WTC11 (cell line): Measurements from ENCODE around the gene ZFP36L1. TPM values are rescaled to one million over a fixed set of nuclear protein-coding genes. Genes with fewer than 3 reads are reported as not detected.

Source experiments
- ATAC-seq: fragments of 200-7000 bp; cut with Tn5 transposase; 2 replicates; pipeline ENCODE4 v1.10.0; 2021; ENCODE audit warnings: mild to moderate bottlenecking, moderate library complexity
- CTCF ChIA-PET: fragments of 300-600 bp; sonication (Branson Sonifier 250); formaldehyde crosslinking; loops from one replicate; lab custom pipeline; 2021; ENCODE audit warnings: antibody characterized with exemption; lab: Charles Lee
- POLR2A ChIA-PET: fragments of 350-600 bp; sonication (Branson Sonifier 250); formaldehyde crosslinking; loops from one replicate; lab custom pipeline; 2021; ENCODE audit warnings: antibody characterized with exemption; lab: Charles Lee
- DNase-seq: peaks from one replicate; pipeline ENCODE4 v3.0.0; 2021; ENCODE audit warnings: low spot score
- H3K27ac Mint-ChIP-seq: 2 replicates; pipeline ENCODE4 v1.8.0; 2021; ENCODE audit warnings: mixed read lengths
- H3K27me3 Mint-ChIP-seq: 2 replicates; pipeline ENCODE4 v1.8.0; 2021; ENCODE audit warnings: low read depth, mild to moderate bottlenecking, moderate library complexity, mixed read lengths
- H3K36me3 Mint-ChIP-seq: 2 replicates; pipeline ENCODE4 v1.8.0; 2021; ENCODE audit warnings: mixed read lengths
- H3K4me1 Mint-ChIP-seq: 2 replicates; pipeline ENCODE4 v1.8.0; 2022; ENCODE audit warnings: mixed read lengths
- H3K4me3 Mint-ChIP-seq: 2 replicates; pipeline ENCODE4 v1.8.0; 2021; ENCODE audit warnings: mild to moderate bottlenecking, moderate library complexity, mixed read lengths
- H3K9me3 Mint-ChIP-seq: 2 replicates; pipeline ENCODE4 v1.8.0; 2021; ENCODE audit warnings: mixed read lengths
- CREB1 ChIP-seq: sonication (generic); formaldehyde crosslinking; IDR thresholded peaks from 2 replicates; pipeline ENCODE4 v1.8.0; 2023; ENCODE audit warnings: mild to moderate bottlenecking, missing genetic modification reagents
- FOXK1 ChIP-seq: sonication (generic); formaldehyde crosslinking; IDR thresholded peaks from 2 replicates; pipeline ENCODE4 v1.8.0; 2022; ENCODE audit warnings: mild to moderate bottlenecking, moderate library complexity, missing genetic modification reagents
- GTF2I ChIP-seq: fragments of 250-450 bp; sonication (Bioruptor Pico); conservative IDR thresholded peaks from 2 replicates; pipeline ENCODE4 v1.4.0; 2021; ENCODE audit warnings: mild to moderate bottlenecking
- MXD4 ChIP-seq: fragments of 250-450 bp; sonication (Bioruptor Pico); IDR thresholded peaks from 2 replicates; pipeline ENCODE4 v1.8.0; 2021; ENCODE audit warnings: mild to moderate bottlenecking, moderate library complexity, borderline replicate concordance
- NFE2L1 ChIP-seq: sonication (generic); formaldehyde crosslinking; IDR thresholded peaks from 2 replicates; pipeline ENCODE4 v1.8.1; 2023; ENCODE audit warnings: missing genetic modification reagents
- NR1H2 ChIP-seq: sonication (generic); formaldehyde crosslinking; IDR thresholded peaks from 2 replicates; pipeline ENCODE4 v1.9.0; 2021; ENCODE audit warnings: mild to moderate bottlenecking, moderate library complexity, missing genetic modification reagents
- OVOL2 ChIP-seq: fragments of 250-450 bp; sonication (Bioruptor Pico); IDR thresholded peaks from 2 replicates; pipeline ENCODE4 v1.9.0; 2021; ENCODE audit warnings: mild to moderate bottlenecking, borderline replicate concordance
- SMAD3 ChIP-seq: sonication (generic); formaldehyde crosslinking; IDR thresholded peaks from 2 replicates; pipeline ENCODE4 v1.8.0; 2022; ENCODE audit warnings: missing genetic modification reagents, mild to moderate bottlenecking, borderline replicate concordance
- ZNF317 ChIP-seq: sonication (generic); formaldehyde crosslinking; IDR thresholded peaks from 2 replicates; pipeline ENCODE4 v1.8.1; 2023; ENCODE audit warnings: low read depth, mild to moderate bottlenecking, moderate library complexity, missing genetic modification reagents, borderline replicate concordance
- total RNA-seq: library from RNA; stranded (reverse); gene quantifications from 3 replicates; pipeline ENCODE4 v1.2.3, GENCODE V29; 2021
- TF ChIP-seq, protein P1 (sequence below): sonication (generic); formaldehyde crosslinking; IDR thresholded peaks from 2 replicates; pipeline ENCODE4 v1.8.0; 2022; ENCODE audit warnings: mild to moderate bottlenecking, missing genetic modification reagents
- TF ChIP-seq, protein P2 (sequence below): sonication (generic); formaldehyde crosslinking; IDR thresholded peaks from 2 replicates; pipeline ENCODE4 v1.8.1; 2023; ENCODE audit warnings: mild to moderate bottlenecking, missing genetic modification reagents
- TF ChIP-seq, protein P3 (sequence below): sonication (generic); formaldehyde crosslinking; IDR thresholded peaks from 2 replicates; pipeline ENCODE4 v1.8.0; 2022; ENCODE audit warnings: mild to moderate bottlenecking, missing genetic modification reagents
- TF ChIP-seq, protein P4 (sequence below): sonication (generic); formaldehyde crosslinking; IDR thresholded peaks from 2 replicates; pipeline ENCODE4 v1.8.0; 2023; ENCODE audit warnings: mild to moderate bottlenecking, missing genetic modification reagents
- TF ChIP-seq, protein P5 (sequence below): sonication (generic); formaldehyde crosslinking; IDR thresholded peaks from 2 replicates; pipeline ENCODE4 v1.8.1; 2022; ENCODE audit warnings: mild to moderate bottlenecking, missing genetic modification reagents, moderate library complexity, borderline replicate concordance
- TF ChIP-seq, protein P6 (sequence below): fragments of 250-450 bp; sonication (Bioruptor Pico); IDR thresholded peaks from 2 replicates; pipeline ENCODE4 v1.9.0; 2021; ENCODE audit warnings: mild to moderate bottlenecking
- TF ChIP-seq, protein P7 (sequence below): sonication (generic); formaldehyde crosslinking; IDR thresholded peaks from 2 replicates; pipeline ENCODE4 v1.8.0; 2022; ENCODE audit warnings: mild to moderate bottlenecking, missing genetic modification reagents

The ZFP36L1 gene
- total RNA-seq, 1 experiment from 2014 or later: 132 TPM

DNA sequence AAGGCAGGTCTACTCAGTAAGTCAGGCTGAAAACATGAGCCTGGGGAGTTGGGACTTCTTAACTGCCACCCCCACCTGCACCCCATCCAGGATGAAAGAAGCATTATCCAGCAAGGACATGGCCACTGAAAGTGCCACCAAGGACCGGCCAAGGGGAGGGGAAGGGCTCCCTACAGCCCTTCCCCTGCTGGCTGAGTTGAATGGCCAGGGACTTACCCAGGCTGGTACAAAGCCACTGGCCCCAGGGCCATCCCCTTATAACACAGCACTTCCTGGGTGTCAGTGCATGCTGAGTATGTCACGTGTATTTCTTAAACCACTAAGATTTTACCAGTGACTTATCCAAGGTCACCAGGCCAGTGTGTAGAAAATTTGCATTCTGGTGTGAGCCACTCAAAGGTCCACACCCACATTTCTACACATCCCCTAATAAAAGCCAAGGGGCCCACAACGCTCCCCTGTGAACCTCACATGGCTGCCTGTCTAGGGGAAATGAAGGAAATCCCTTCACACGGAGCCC, 29.3 kb upstream of the ZFP36L1 start:
- Mint-ChIP-seq H3K27ac (no peak overlapping the region), H3K36me3 (no peaks in the 10 kb centered on the region), H3K27me3 (peaks cover 4% of the 10 kb centered on the region; the same call in 1 of the 2 replicates), H3K4me1 (peaks cover 35% of the 10 kb centered on the region), H3K9me3 (no peaks in the 10 kb centered on the region), H3K4me3 (no peak overlapping the region)
- DNase-seq: no peak
- no peak for ATAC-seq
- no peak for TF ChIP-seq FOXK1 (CRISPR knock-in tag)
- POLR2A ChIA-PET: no interaction called here
- CTCF ChIA-PET: interaction anchor here (0.8 kb wide), 1 partner anchor 888 kb away, joined by 4 read pairs; no protein-coding TSS in a partner anchor

DNA sequence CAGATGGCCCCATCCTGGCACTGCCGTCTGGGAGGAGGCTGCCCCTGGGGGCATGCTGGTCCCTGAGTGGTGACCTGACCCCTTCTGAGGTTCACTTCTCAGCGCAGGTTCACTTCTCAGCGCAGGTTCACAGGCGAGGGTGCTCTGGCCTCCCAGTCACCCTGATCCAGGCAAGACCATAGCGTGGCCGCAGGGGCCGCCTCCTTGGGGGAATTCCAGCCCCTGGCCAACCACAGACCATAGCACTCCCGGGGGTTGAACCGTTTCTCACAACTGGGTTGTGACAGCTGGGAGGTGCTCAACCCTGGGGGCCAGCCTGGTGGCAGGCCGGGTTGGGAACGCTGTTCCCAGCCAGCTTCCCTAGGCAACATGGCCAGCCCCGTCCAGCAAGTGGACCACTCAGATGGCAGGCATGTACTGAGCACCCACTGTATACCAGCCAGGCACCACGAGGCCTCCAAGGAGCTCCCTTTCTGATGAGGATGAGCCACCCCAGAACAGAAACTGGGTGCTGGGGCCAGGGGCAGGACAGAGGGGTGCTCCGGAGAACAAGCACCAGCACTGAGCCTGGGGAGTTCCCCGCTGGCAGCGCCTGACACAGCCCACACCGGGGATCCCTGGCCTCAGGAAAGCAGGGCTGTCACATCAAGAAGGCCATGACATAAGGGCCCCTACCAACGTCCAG, 28.3 kb upstream of the ZFP36L1 start:
- no peak overlapping the region for H3K4me3 Mint-ChIP-seq
- ChIA-PET CTCF (interaction anchor here (2.3 to 5.2 kb wide), 3 partner anchors 23 to 887 kb away, joined by 5 to 30 read pairs (median 12); no protein-coding TSS in a partner anchor), POLR2A (interaction anchor here (2.7 kb wide), 1 partner anchor 28 kb away, joined by 11 read pairs; the partner anchor contains the start of gene ZFP36L1)
- H3K27me3 Mint-ChIP-seq: peaks cover 4% of the 10 kb centered on the region; the same call in 1 of the 2 replicates
- no peaks in the 10 kb centered on the region for H3K36me3 Mint-ChIP-seq
- ATAC-seq: no peak
- no peaks in the 10 kb centered on the region for H3K9me3 Mint-ChIP-seq
- TF ChIP-seq, protein P1, sequence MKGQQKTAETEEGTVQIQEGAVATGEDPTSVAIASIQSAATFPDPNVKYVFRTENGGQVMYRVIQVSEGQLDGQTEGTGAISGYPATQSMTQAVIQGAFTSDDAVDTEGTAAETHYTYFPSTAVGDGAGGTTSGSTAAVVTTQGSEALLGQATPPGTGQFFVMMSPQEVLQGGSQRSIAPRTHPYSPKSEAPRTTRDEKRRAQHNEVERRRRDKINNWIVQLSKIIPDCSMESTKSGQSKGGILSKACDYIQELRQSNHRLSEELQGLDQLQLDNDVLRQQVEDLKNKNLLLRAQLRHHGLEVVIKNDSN: no peak
- TF ChIP-seq CREB1 (CRISPR knock-in tag): no peak
- TF ChIP-seq, protein P2, sequence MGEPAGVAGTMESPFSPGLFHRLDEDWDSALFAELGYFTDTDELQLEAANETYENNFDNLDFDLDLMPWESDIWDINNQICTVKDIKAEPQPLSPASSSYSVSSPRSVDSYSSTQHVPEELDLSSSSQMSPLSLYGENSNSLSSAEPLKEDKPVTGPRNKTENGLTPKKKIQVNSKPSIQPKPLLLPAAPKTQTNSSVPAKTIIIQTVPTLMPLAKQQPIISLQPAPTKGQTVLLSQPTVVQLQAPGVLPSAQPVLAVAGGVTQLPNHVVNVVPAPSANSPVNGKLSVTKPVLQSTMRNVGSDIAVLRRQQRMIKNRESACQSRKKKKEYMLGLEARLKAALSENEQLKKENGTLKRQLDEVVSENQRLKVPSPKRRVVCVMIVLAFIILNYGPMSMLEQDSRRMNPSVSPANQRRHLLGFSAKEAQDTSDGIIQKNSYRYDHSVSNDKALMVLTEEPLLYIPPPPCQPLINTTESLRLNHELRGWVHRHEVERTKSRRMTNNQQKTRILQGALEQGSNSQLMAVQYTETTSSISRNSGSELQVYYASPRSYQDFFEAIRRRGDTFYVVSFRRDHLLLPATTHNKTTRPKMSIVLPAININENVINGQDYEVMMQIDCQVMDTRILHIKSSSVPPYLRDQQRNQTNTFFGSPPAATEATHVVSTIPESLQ: no peak
- TF ChIP-seq MXD4 (CRISPR knock-in tag): no peak
- TF ChIP-seq, protein P3, sequence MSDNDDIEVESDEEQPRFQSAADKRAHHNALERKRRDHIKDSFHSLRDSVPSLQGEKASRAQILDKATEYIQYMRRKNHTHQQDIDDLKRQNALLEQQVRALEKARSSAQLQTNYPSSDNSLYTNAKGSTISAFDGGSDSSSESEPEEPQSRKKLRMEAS (CRISPR knock-in tag): no peak
- TF ChIP-seq NR1H2 (CRISPR knock-in tag): no peak
- TF ChIP-seq, protein P4, sequence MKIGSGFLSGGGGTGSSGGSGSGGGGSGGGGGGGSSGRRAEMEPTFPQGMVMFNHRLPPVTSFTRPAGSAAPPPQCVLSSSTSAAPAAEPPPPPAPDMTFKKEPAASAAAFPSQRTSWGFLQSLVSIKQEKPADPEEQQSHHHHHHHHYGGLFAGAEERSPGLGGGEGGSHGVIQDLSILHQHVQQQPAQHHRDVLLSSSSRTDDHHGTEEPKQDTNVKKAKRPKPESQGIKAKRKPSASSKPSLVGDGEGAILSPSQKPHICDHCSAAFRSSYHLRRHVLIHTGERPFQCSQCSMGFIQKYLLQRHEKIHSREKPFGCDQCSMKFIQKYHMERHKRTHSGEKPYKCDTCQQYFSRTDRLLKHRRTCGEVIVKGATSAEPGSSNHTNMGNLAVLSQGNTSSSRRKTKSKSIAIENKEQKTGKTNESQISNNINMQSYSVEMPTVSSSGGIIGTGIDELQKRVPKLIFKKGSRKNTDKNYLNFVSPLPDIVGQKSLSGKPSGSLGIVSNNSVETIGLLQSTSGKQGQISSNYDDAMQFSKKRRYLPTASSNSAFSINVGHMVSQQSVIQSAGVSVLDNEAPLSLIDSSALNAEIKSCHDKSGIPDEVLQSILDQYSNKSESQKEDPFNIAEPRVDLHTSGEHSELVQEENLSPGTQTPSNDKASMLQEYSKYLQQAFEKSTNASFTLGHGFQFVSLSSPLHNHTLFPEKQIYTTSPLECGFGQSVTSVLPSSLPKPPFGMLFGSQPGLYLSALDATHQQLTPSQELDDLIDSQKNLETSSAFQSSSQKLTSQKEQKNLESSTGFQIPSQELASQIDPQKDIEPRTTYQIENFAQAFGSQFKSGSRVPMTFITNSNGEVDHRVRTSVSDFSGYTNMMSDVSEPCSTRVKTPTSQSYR (CRISPR knock-in tag): no peak
- TF ChIP-seq, all 79 proteins: peak for 0
- DNase-seq: no peak
- no peak overlapping the region for H3K27ac Mint-ChIP-seq
- peaks cover 40% of the 10 kb centered on the region for H3K4me1 Mint-ChIP-seq

DNA sequence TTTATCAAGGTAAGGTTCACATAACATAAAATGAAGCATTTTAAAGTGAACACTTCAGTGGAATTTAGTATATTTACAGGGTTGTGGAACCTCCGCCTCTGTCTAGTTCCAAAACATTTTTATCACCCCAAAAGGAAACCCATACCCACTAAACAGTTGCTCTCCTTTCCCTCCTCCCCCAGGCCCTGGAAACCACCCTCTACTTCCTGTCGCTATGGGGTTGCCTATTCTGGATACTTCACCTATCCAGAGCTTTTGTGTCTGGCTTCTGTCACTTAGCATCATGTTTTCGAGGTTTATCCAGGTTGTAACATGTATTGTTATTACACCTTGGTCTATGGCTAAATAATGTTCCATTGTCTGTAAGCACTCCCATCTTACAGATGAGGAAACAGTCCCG, 27.7 kb upstream of the ZFP36L1 start:
- Mint-ChIP-seq H3K9me3 (no peaks in the 10 kb centered on the region), H3K4me1 (peaks cover 45% of the 10 kb centered on the region), H3K27me3 (peaks cover 4% of the 10 kb centered on the region; the same call in 1 of the 2 replicates), H3K4me3 (no peak overlapping the region), H3K27ac (no peak overlapping the region), H3K36me3 (no peaks in the 10 kb centered on the region)
- ATAC-seq: no peak
- no peak for DNase-seq
- ChIA-PET POLR2A (interaction anchor here (2.7 kb wide), 1 partner anchor 27 kb away, joined by 11 read pairs; the partner anchor contains the start of gene ZFP36L1), CTCF (interaction anchor here (1.8 to 5.2 kb wide), 4 partner anchors 23 to 886 kb away, joined by 4 to 30 read pairs (median 8); no protein-coding TSS in a partner anchor)
- TF ChIP-seq, protein P5, sequence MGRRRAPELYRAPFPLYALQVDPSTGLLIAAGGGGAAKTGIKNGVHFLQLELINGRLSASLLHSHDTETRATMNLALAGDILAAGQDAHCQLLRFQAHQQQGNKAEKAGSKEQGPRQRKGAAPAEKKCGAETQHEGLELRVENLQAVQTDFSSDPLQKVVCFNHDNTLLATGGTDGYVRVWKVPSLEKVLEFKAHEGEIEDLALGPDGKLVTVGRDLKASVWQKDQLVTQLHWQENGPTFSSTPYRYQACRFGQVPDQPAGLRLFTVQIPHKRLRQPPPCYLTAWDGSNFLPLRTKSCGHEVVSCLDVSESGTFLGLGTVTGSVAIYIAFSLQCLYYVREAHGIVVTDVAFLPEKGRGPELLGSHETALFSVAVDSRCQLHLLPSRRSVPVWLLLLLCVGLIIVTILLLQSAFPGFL (CRISPR knock-in tag): no peak
- TF ChIP-seq, protein P6, sequence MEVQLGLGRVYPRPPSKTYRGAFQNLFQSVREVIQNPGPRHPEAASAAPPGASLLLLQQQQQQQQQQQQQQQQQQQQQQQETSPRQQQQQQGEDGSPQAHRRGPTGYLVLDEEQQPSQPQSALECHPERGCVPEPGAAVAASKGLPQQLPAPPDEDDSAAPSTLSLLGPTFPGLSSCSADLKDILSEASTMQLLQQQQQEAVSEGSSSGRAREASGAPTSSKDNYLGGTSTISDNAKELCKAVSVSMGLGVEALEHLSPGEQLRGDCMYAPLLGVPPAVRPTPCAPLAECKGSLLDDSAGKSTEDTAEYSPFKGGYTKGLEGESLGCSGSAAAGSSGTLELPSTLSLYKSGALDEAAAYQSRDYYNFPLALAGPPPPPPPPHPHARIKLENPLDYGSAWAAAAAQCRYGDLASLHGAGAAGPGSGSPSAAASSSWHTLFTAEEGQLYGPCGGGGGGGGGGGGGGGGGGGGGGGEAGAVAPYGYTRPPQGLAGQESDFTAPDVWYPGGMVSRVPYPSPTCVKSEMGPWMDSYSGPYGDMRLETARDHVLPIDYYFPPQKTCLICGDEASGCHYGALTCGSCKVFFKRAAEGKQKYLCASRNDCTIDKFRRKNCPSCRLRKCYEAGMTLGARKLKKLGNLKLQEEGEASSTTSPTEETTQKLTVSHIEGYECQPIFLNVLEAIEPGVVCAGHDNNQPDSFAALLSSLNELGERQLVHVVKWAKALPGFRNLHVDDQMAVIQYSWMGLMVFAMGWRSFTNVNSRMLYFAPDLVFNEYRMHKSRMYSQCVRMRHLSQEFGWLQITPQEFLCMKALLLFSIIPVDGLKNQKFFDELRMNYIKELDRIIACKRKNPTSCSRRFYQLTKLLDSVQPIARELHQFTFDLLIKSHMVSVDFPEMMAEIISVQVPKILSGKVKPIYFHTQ (CRISPR knock-in tag): no peak
- TF ChIP-seq GTF2I (CRISPR knock-in tag) (no peak), ZNF317 (no peak), SMAD3 (CRISPR knock-in tag) (no peak), NFE2L1 (CRISPR knock-in tag) (no peak), OVOL2 (CRISPR knock-in tag) (no peak)
- TF ChIP-seq, protein P7, sequence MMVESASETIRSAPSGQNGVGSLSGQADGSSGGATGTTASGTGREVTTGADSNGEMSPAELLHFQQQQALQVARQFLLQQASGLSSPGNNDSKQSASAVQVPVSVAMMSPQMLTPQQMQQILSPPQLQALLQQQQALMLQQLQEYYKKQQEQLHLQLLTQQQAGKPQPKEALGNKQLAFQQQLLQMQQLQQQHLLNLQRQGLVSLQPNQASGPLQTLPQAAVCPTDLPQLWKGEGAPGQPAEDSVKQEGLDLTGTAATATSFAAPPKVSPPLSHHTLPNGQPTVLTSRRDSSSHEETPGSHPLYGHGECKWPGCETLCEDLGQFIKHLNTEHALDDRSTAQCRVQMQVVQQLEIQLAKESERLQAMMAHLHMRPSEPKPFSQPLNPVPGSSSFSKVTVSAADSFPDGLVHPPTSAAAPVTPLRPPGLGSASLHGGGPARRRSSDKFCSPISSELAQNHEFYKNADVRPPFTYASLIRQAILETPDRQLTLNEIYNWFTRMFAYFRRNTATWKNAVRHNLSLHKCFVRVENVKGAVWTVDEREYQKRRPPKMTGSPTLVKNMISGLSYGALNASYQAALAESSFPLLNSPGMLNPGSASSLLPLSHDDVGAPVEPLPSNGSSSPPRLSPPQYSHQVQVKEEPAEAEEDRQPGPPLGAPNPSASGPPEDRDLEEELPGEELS: no peak
